ENCODE results near the gene ADAMTSL3. TPM values are rescaled to one million over a fixed set of nuclear protein-coding genes. Genes with fewer than 3 reads are reported as not detected.
"Not testable (repeated sequence)": the region's sequence is repeated elsewhere in the genome, so short reads cannot be mapped to it uniquely, and the experiment has no call there.

The ADAMTSL3 gene
- total RNA-seq, 1 donor from 2014 or later, result 13.2 TPM

- Mint-ChIP-seq H3K27me3 (ENCODE audit: low read depth) (peaks cover 15% of the 10 kb centered on the region), H3K9me3 (peaks cover 21% of the 10 kb centered on the region), H3K36me3 (peaks cover 5% of the 10 kb centered on the region), H3K27ac (no peak overlapping the region), H3K4me3 (no peak overlapping the region), H3K4me1 (no peaks in the 10 kb centered on the region)
- no peak for TF ChIP-seq CTCF (IDR thresholded peaks at IDR 0.05; ENCODE audit: unreplicated experiment)
- DNase-seq (ENCODE audit: low spot score in 2 of 2, unreplicated experiment in 2 of 2), result no peak
These were observed 392.2 kb downstream of the ADAMTSL3 start for GRCh38 chr15:84046064-84046637.

GRCh38 chr15:84049480-84049879 is 395.6 kb downstream of the ADAMTSL3 start:
- H3K27me3 Mint-ChIP-seq (ENCODE audit: low read depth); H3K36me3 Mint-ChIP-seq; H3K4me1 Mint-ChIP-seq; H3K4me3 Mint-ChIP-seq; DNase-seq (ENCODE audit: low spot score in 2 of 2, unreplicated experiment in 2 of 2); H3K27ac Mint-ChIP-seq: not testable (repeated sequence)
- H3K9me3 Mint-ChIP-seq, result peaks cover 21% of the 10 kb centered on the region

- Mint-ChIP-seq H3K4me3 (no peak overlapping the region), H3K9me3 (peaks cover 21% of the 10 kb centered on the region), H3K4me1 (no peaks in the 10 kb centered on the region), H3K36me3 (peaks cover 5% of the 10 kb centered on the region), H3K27me3 (ENCODE audit: low read depth) (peaks cover 9% of the 10 kb centered on the region), H3K27ac (no peak overlapping the region)
- no peak for TF ChIP-seq CTCF (IDR thresholded peaks at IDR 0.05; ENCODE audit: unreplicated experiment)
- DNase-seq (ENCODE audit: low spot score in 2 of 2, unreplicated experiment in 2 of 2), result no peak
These were observed 396.2 kb downstream of the ADAMTSL3 start for GRCh38 chr15:84050076-84050475.

- not testable (repeated sequence) for DNase-seq (ENCODE audit: low spot score in 2 of 2, unreplicated experiment in 2 of 2); H3K27ac Mint-ChIP-seq; H3K4me3 Mint-ChIP-seq; H3K4me1 Mint-ChIP-seq; H3K36me3 Mint-ChIP-seq
- H3K9me3 Mint-ChIP-seq, result peaks cover 17% of the 10 kb centered on the region
- peaks cover 15% of the 10 kb centered on the region for H3K27me3 Mint-ChIP-seq (ENCODE audit: low read depth)
These were observed 397.2 kb downstream of the ADAMTSL3 start for GRCh38 chr15:84051146-84051545.

GRCh38 chr15:84054544-84054943 is 400.6 kb downstream of the ADAMTSL3 start:
- not testable (repeated sequence) for H3K36me3 Mint-ChIP-seq; DNase-seq (ENCODE audit: low spot score in 2 of 2, unreplicated experiment in 2 of 2); H3K27ac Mint-ChIP-seq; H3K4me1 Mint-ChIP-seq; H3K4me3 Mint-ChIP-seq
- Mint-ChIP-seq H3K9me3 (peaks cover 30% of the 10 kb centered on the region), H3K27me3 (ENCODE audit: low read depth) (peaks cover 21% of the 10 kb centered on the region)

GRCh38 chr15:84057714-84058331 is 403.9 kb downstream of the ADAMTSL3 start:
- Mint-ChIP-seq H3K36me3 (no peaks in the 10 kb centered on the region), H3K27ac (no peak overlapping the region), H3K9me3 (peaks cover 39% of the 10 kb centered on the region), H3K27me3 (ENCODE audit: low read depth) (peaks cover 21% of the 10 kb centered on the region), H3K4me3 (no peak overlapping the region), H3K4me1 (no peaks in the 10 kb centered on the region)
- no peak for DNase-seq (ENCODE audit: low spot score in 2 of 2, unreplicated experiment in 2 of 2)
- TF ChIP-seq CTCF (IDR thresholded peaks at IDR 0.05; ENCODE audit: unreplicated experiment), result no peak

GRCh38 chr15:84063674-84064073 is 409.8 kb downstream of the ADAMTSL3 start:
- not testable (repeated sequence) for H3K27ac Mint-ChIP-seq; H3K4me1 Mint-ChIP-seq; H3K36me3 Mint-ChIP-seq; H3K4me3 Mint-ChIP-seq; H3K27me3 Mint-ChIP-seq (ENCODE audit: low read depth); DNase-seq (ENCODE audit: low spot score in 2 of 2, unreplicated experiment in 2 of 2)
- peaks cover 37% of the 10 kb centered on the region for H3K9me3 Mint-ChIP-seq

GRCh38 chr15:84068674-84069073 is 414.8 kb downstream of the ADAMTSL3 start:
- peaks cover 25% of the 10 kb centered on the region for H3K27me3 Mint-ChIP-seq (ENCODE audit: low read depth)
- not testable (repeated sequence) for H3K27ac Mint-ChIP-seq; H3K4me1 Mint-ChIP-seq; DNase-seq (ENCODE audit: low spot score in 2 of 2, unreplicated experiment in 2 of 2); H3K36me3 Mint-ChIP-seq; H3K4me3 Mint-ChIP-seq
- H3K9me3 Mint-ChIP-seq, result peaks cover 14% of the 10 kb centered on the region

- H3K27ac Mint-ChIP-seq; H3K9me3 Mint-ChIP-seq; DNase-seq (ENCODE audit: low spot score in 2 of 2, unreplicated experiment in 2 of 2); H3K4me3 Mint-ChIP-seq; H3K36me3 Mint-ChIP-seq: not testable (repeated sequence)
- H3K27me3 Mint-ChIP-seq (ENCODE audit: low read depth), result peaks cover 99% of the 10 kb centered on the region
- peaks cover 18% of the 10 kb centered on the region for H3K4me1 Mint-ChIP-seq
These were observed 424.1 kb downstream of the ADAMTSL3 start for GRCh38 chr15:84078038-84078437.

GRCh38 chr15:84079325-84079884 is 425.5 kb downstream of the ADAMTSL3 start:
- Mint-ChIP-seq H3K27me3 (ENCODE audit: low read depth) (peaks cover 98% of the 10 kb centered on the region), H3K4me3 (peak overlapping the region; percentile 69), H3K4me1 (peaks cover 24% of the 10 kb centered on the region)
- not testable (repeated sequence) for H3K27ac Mint-ChIP-seq; H3K9me3 Mint-ChIP-seq; DNase-seq (ENCODE audit: low spot score in 2 of 2, unreplicated experiment in 2 of 2); H3K36me3 Mint-ChIP-seq
